ENCODE data around the gene GHRHR. TPM values are rescaled to one million over a fixed set of nuclear protein-coding genes. Genes with fewer than 3 reads are reported as not detected.

GHRHR gene
- total and polyA plus RNA-seq, 9 of the 15 experiments (the other 6 are each of a cell fraction or from before 2014, with no cell fraction given) = not detected

DNA sequence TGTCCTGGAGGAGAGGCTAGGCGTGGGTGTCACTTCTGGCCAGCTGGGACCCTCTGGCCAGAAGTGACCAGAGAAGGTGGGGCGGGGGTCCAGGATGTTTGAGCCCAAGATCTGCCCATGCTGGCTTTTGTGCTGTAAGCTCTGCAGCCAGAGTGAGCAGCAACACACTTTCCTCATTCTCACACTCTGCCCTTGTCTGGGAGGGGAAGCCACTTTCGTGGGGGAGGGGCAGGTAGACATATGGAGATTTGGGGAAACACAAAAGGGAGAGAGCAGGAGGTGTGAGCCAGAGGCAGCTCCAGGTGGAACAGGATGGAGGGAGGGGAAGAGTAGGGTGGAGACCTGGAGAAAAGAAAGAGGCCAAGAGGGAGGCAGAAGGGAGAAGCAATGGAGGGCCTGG lies 56.9 kb downstream of the GHRHR start (continued):
- no peak for TF ChIP-seq ZBTB2 (IDR thresholded peaks at IDR 0.05)
- no peak for TF ChIP-seq ZBTB17 (CRISPR knock-in tag; IDR thresholded peaks at IDR 0.05)
- no peak for TF ChIP-seq MTA1 (IDR thresholded peaks at IDR 0.05; ENCODE audit: borderline replicate concordance)
- no peak for TF ChIP-seq CTCFL (IDR thresholded peaks at IDR 0.05; ENCODE audit: borderline replicate concordance, insufficient read depth, low read depth, low read length, poor library complexity, severe bottlenecking)

DNA sequence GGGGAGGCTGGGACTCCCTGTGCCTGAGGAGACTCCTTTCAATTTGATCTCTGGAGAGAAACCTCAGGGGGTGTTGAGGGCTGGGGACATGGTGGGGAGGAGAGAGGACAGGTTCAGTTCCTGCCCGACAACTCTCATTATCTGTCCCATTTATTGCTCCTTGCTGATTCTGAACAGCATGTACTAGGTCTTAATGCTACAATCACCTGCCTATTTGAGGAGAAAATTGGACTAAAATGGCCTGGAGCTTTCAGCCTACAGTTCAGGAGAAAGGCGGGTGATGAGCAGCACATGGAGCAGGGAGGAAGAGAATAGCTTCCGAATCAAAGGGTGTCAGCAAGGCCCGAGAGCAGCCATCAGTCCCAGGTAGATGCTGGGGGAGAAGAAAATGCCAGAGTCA lies 58.4 kb downstream of the GHRHR start:
- H2AFZ ChIP-seq (ENCODE audit: low read depth, low read length) = no peak overlapping the region
- WGBS (ENCODE audit: insufficient coverage, low coverage, missing lambda C conversion rate) = 0% methylated on average over 4 of the region's 4 CpGs
- H3K9ac ChIP-seq (ENCODE audit: insufficient read depth in 1 of 2, low read depth in 2 of 2, low read length in 2 of 2) = no peak overlapping the region
- FAIRE-seq (no peak), DNase-seq (ENCODE audit: extremely low read depth in 1 of 4, low spot score in 3 of 4) (no peak), ATAC-seq (no peak)
- no peak overlapping the region for H3K4me2 ChIP-seq (ENCODE audit: insufficient read depth, low read length)
- ChIA-PET CTCF (ENCODE audit: low intra/inter-chr PET ratio) (no interaction called here), POLR2A (no interaction called here)
- no peaks in the 10 kb centered on the region for H3K36me3 ChIP-seq (ENCODE audit: control insufficient read depth, insufficient read depth, low read length)
- H3K9me3 ChIP-seq (replicated peaks; ENCODE audit: control insufficient read depth, insufficient read depth, low read depth, low read length) = no peaks in the 10 kb centered on the region
- no peak overlapping the region for H3K4me3 ChIP-seq
- no peak overlapping the region for H3K27ac ChIP-seq (ENCODE audit: extremely low read depth, low read depth, low read length)
- H3K4me1 ChIP-seq (replicated peaks in 1 of 2; ENCODE audit: control insufficient read depth in 2 of 2, insufficient read depth in 2 of 2, low read length in 2 of 2) = no peaks in the 10 kb centered on the region; a peak in 1 of 5 replicates
- no TSS peak for BruUV-seq (replicated peaks)
- H3K9me1 ChIP-seq (ENCODE audit: control insufficient read depth, insufficient read depth, low read length) = peaks cover 4% of the 10 kb centered on the region
- H3K79me2 ChIP-seq (ENCODE audit: control insufficient read depth, insufficient read depth, low read length) = no peaks in the 10 kb centered on the region
- H4K20me1 ChIP-seq (replicated peaks; ENCODE audit: control insufficient read depth, insufficient read depth, low read length) = 0 out of 2 replicates have a peak, but pooled peaks cover 10% of the 10 kb centered on the region
- in situ Hi-C loops (cut with MboI) = no loop called here
- H3K27me3 ChIP-seq (ENCODE audit: control insufficient read depth in 2 of 2, insufficient read depth in 2 of 2, low read length in 2 of 2) = peaks cover 9 to 18% of the 10 kb centered on the region in 2 experiments; a peak in 4 of 5 replicates
- intact Hi-C loops (cut with micrococcal nuclease) = no loop called here
- TF ChIP-seq ZBTB17 (CRISPR knock-in tag; IDR thresholded peaks at IDR 0.05) (no peak), ARID2 (IDR thresholded peaks at IDR 0.05) (no peak), SREBF1 (IDR thresholded peaks at IDR 0.05; ENCODE audit: borderline replicate concordance, low read depth, low read length) (no peak), ZNF134 (CRISPR knock-in tag; conservative IDR thresholded peaks at IDR 0.05) (no peak), TBL1XR1 (IDR thresholded peaks at IDR 0.05; ENCODE audit: low read length in 2 of 2) (no peak), LEF1 (IDR thresholded peaks at IDR 0.05) (no peak)
- TF ChIP-seq, protein P1, sequence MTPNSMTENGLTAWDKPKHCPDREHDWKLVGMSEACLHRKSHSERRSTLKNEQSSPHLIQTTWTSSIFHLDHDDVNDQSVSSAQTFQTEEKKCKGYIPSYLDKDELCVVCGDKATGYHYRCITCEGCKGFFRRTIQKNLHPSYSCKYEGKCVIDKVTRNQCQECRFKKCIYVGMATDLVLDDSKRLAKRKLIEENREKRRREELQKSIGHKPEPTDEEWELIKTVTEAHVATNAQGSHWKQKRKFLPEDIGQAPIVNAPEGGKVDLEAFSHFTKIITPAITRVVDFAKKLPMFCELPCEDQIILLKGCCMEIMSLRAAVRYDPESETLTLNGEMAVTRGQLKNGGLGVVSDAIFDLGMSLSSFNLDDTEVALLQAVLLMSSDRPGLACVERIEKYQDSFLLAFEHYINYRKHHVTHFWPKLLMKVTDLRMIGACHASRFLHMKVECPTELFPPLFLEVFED (CRISPR knock-in tag; conservative IDR thresholded peaks at IDR 0.05) = no peak

All from K562 (cell line).